GM19035 (cell line): ENCODE measurements around the gene ENC1.

Source experiments
- ATAC-seq: cut with Tn5 transposase; IDR thresholded peaks from one replicate; pipeline ENCODE4 v1.9.1; 2021; ENCODE audit not compliant: unreplicated experiment

ENC1 gene

GRCh38 chr5:74632947-74633356, 7.6 kb downstream of the ENC1 start:
- no peak for ATAC-seq

GRCh38 chr5:74631081-74631953, 9.2 kb downstream of the ENC1 start:
- peak; percentile 93 for ATAC-seq

GRCh38 chr5:74630453-74631066, 10.0 kb downstream of the ENC1 start:
- no peak for ATAC-seq

GRCh38 chr5:74629326-74629725, 11.2 kb downstream of the ENC1 start:
- ATAC-seq = no peak

- no peak for ATAC-seq
These were observed 12.2 kb downstream of the ENC1 start for GRCh38 chr5:74628359-74628758.

- ATAC-seq = no peak
These were observed 12.8 kb downstream of the ENC1 start for GRCh38 chr5:74627646-74628279.

GRCh38 chr5:74626386-74627222, 13.9 kb downstream of the ENC1 start:
- ATAC-seq = no peak

- no peak for ATAC-seq
These were observed 14.7 kb downstream of the ENC1 start for GRCh38 chr5:74625742-74626241.

GRCh38 chr5:74624931-74625505, 15.5 kb downstream of the ENC1 start:
- no peak for ATAC-seq

GRCh38 chr5:74624501-74624900, 16.0 kb downstream of the ENC1 start:
- ATAC-seq = no peak

- ATAC-seq = no peak
These were observed 16.6 kb downstream of the ENC1 start for GRCh38 chr5:74623748-74624408.

GRCh38 chr5:74623006-74623611, 17.4 kb downstream of the ENC1 start:
- ATAC-seq = no peak

- no peak for ATAC-seq
These were observed 18.4 kb downstream of the ENC1 start for GRCh38 chr5:74622122-74622521.

GRCh38 chr5:74621492-74621891, 19.0 kb downstream of the ENC1 start:
- ATAC-seq = no peak

GRCh38 chr5:74619308-74619707, 21.2 kb downstream of the ENC1 start:
- no peak for ATAC-seq

- no peak for ATAC-seq
These were observed 22.4 kb downstream of the ENC1 start for GRCh38 chr5:74618106-74618505.

- no peak for ATAC-seq
These were observed 23.3 kb downstream of the ENC1 start for GRCh38 chr5:74617202-74617601.

- no peak for ATAC-seq
These were observed 24.0 kb downstream of the ENC1 start for GRCh38 chr5:74616236-74617146.

GRCh38 chr5:74613283-74613682, 27.2 kb downstream of the ENC1 start:
- ATAC-seq = no peak
